Stimulated activated CD4-positive, alpha-beta T cell treated with anti-CD3 and anti-CD28 coated beads, Interleukin-1b, Interleukin-23, amount 100 ng/mL, for 48 hours (primary cell): ENCODE data around the gene HDAC4.
"Not testable (repeated sequence)": the region's sequence is repeated elsewhere in the genome, so short reads cannot be mapped to it uniquely, and the experiment has no call there.

Experiments used
- DNase-seq: peaks from one replicate; pipeline ENCODE4 v3.0.0-alpha.2; 2020

Gene HDAC4

DNA sequence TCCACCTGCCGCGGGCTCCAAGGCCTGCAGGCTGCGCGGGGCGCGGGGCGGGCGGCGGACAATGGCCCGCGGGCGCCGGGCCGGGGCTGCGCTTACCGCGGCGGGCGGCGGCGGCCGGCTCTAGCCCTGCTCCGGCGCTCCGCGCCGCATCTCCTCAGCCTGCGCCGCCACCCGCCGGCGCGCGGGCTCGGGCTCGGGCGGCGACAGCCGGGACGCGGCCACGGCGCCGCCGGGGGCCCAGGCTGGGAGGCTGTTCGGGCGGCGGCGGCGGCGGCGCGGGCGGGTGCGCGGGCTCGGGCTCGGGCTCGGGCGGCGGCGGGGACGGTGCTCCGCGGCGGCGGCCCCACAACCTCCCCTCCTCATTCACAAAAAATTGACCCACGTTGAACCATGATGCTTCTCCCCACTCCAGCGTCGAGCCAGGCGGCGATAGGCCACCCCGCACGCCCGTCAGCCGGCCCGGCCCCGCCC lies at the start of gene HDAC4:
HDAC4 (minus strand) TSS at position 425 of the 471 bp plus-strand sequence. CDS start 48,321 bp downstream, outside the sequence.
- no peak for DNase-seq

DNA sequence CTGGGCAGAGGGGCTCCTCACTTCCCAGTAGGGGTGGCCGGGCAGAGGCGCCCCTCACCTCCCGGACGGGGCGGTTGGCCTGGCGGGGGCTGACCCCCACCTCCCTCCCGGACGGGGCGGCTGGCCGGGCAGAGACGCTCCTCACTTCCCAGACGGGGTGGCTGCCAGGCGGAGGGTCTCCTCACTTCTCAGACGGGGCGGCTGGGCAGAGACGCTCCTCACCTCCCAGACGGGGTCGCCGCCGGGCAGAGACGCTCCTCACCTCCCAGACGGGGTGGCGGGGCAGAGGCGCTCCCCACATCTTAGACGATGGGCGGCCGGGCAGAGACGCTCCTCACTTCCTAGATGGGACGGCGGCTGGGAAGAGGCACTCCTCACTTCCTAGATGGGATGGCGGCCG lies 48.6 kb upstream of the HDAC4 start:
- not testable (repeated sequence) for DNase-seq

DNA sequence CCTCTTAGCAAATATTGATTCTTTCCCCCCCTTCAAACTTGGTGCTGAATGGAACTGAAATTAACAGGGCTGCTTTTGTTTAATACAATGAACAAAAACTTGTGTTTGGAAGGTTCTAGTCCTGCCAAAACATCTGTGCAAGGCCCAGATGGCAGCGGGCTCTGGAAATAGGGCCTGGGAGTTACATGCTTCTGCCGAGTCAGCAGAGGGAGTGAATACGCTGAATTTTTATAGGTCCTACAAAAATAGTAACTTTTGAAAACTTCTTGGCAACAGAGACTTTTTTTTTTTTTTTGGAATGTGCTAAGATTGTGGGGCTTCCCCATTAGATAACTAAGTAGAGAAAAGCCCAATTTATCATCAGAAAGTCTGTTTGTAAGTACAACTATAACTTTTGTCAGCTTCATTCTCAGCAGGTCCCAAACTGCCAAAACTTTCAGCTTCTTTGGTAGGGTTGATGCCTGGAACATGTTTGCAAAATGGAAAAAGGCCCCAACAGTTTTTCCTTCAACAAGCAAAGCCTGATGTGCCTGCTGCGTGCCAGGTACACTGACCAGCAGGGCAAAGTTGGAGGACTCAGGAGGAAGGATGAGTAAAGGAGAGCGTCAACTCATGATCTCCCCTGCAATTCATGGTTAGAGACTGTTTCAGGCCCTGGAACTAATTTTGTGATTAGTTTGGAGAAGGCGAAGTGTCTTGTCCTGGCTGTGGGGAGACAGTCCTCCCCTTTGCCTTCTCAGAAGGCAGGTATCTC lies 45.1 kb upstream of the HDAC4 start:
- no peak for DNase-seq

DNA sequence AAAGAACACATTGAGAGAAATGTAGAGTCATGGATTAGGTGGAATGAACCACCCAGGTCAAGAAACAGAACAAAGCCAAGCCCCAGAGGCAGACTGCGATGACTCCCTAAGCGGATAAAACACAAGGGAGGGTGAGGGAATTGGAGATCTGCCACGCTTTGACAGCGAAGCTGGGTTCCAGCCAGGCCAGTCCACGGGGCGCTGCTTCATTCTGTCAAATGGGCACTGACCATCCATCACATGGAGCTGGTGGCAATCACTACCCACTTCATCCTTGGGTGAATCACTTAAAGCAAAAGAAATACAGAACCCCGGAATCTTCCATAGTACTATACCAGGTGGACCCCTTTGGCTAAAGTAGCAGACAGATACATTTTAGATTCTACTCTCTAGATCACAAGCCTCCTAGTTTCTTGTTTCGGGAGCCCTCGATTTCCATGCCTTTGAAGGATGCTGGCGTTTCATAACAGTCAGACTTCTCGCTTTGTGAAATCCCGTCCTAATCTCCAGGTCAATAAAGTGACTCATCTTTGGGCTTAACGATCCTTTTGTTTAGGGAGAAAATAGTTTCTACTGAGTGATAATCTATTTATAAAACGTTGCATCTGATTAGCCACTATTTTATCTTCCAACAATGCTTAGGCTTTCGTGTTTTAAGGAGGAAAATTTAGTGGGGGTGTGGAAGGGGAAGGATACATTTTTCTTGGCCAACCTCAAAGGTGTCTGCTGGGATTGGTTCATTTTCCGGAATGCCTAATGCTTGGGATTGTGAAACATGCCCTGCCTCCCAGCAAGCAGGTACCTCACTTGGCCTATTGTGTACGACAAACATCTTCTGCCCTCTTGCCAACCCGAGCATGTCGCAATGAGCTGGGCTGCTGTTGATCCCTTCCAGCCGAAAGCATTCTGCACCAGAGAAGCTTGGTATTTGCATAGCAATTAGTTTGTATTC lies 44.1 kb upstream of the HDAC4 start:
- DNase-seq = no peak

GRCh38 chr2:239443666-239444567 lies 43.1 kb upstream of the HDAC4 start:
- no peak for DNase-seq

GRCh38 chr2:239443102-239443620 lies 42.3 kb upstream of the HDAC4 start:
- no peak for DNase-seq

DNA sequence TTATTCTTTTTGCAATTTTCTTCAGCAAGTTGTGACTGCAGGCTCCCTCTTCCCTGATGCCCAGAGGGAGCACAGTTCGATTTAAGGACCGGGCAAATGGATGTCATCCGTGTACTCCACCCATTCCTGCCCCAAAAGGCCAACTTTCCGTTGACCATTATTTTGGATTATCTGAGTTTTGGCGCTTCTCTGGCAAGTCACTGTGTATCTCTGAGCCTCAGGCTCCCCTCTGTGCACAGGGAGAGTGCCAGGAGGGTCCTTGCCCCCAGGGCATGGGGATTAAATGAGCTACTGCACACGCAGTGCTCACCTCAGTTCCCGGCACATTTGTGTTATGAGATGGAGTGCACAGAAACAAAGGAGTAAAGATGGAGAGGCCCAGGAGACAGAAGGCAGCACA lies 41.4 kb upstream of the HDAC4 start:
- DNase-seq = no peak

- DNase-seq = no peak
These were observed 40.6 kb upstream of the HDAC4 start for GRCh38 chr2:239441261-239442078.

DNA sequence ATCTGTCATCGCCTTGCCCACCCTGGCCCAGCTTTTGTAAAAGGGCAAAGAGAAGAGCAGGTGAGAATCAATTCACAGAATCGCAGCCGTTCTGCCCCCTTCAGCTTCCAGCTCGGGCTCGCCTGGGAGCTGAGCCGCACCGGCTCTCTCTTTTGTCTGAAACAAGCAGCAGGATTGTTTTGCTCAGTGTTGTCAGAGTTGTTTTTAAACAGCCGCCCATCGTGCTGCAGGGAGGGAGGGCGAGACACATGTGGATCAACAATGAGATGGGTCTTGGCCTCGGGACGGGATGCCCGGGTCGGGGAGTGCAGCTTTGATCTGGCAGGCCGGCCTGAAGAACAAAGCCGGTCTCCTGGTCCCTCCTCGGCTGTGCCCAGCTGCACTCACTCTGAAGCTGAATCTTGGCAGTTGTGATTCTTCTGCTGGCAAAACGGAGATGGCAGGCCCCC lies 39.7 kb upstream of the HDAC4 start:
- no peak for DNase-seq

DNA sequence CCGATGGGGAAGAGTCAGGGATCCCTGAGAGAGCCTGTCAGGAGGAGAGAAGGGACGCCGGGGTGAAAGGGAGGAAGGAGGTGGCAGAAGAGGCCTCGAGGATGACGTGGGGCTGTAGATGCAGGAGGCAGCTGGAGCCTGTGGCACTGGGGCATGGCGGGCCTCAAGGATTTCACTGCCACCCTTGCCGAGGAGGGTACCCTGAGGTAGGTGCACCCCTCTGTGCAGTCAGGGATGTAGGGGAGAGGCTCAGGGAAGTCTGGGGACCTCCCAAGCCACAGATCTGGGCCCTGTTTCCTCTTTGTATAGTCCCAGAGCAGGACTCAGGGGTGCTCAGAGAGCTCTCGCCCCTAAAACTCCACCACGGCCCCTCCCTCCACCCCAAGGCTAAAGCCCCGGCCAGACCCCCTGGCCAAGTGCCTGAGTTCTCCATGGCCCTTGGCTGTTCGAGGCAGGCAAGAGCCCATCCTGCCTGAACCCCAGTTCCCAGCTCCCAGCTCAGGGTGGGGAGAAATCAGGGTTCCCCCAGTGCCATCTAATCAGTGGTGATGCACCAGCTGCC lies 39.0 kb upstream of the HDAC4 start:
- no peak for DNase-seq

GRCh38 chr2:239438995-239439753 lies 38.4 kb upstream of the HDAC4 start:
- DNase-seq = no peak

GRCh38 chr2:239438368-239438767 lies 37.5 kb upstream of the HDAC4 start:
- no peak for DNase-seq

- DNase-seq = no peak
These were observed 36.0 kb upstream of the HDAC4 start for GRCh38 chr2:239436669-239437335.

GRCh38 chr2:239436076-239436475 lies 35.3 kb upstream of the HDAC4 start:
- no peak for DNase-seq

DNA sequence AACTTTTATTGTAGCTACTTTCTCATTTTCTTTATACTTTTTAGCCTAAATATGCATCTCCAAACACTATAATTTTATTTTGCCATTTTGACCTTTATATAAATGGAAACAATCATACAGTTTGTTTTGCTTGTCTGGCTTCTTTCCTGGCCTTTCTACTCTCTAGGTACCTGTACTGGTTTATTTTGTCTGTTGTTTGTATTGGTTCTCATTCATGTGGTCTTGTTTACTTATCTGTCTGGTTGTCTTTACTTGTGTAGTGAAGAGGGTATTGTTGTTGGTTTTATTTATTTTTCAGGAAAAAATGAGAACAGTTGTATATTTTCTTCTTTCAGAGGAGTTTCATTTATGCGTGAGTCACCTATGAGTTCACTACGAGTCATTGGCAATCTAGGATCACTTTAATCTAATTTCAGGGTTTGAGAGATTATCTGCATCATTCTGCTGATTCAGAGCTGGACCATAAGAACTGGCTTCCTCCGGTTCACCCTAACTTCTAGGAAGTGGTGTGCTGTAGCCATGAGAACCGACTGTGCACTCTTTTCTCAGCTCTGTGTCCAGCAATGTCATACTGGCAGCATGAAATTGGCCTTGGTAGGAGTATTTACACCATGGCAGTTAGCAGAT lies 33.1 kb upstream of the HDAC4 start:
- DNase-seq = peak; percentile 24

- no peak for DNase-seq
These were observed 31.4 kb upstream of the HDAC4 start for GRCh38 chr2:239432174-239432573.

- no peak for DNase-seq
These were observed 30.7 kb upstream of the HDAC4 start for GRCh38 chr2:239431536-239431935.

- no peak for DNase-seq
These were observed 28.9 kb upstream of the HDAC4 start for GRCh38 chr2:239429473-239430350.
